Epithelial cell of esophagus (primary cell): ENCODE measurements around the gene LY6G6C.
A peak's percentile ranks its signal among the peaks of the same experiment; 100 is the strongest.

Experiments used
- DNase-seq: peaks from one replicate; pipeline ENCODE4 v3.0.0; 2010; ENCODE audit warnings: low read depth
- H3K4me3 ChIP-seq: 2 replicates; pipeline ENCODE4 v1.5.1; 2011; ENCODE audit warnings: mild to moderate bottlenecking, low read length, control low read depth
- TF ChIP-seq, protein P1 (sequence below): IDR thresholded peaks from 2 replicates; pipeline ENCODE4 v1.5.1; 2011; ENCODE audit warnings: low read depth, mild to moderate bottlenecking, low read length, control low read depth, inconsistent platforms; ENCODE audit not compliant: insufficient read depth; ENCODE audit errors: missing control alignments

LY6G6C gene

DNA sequence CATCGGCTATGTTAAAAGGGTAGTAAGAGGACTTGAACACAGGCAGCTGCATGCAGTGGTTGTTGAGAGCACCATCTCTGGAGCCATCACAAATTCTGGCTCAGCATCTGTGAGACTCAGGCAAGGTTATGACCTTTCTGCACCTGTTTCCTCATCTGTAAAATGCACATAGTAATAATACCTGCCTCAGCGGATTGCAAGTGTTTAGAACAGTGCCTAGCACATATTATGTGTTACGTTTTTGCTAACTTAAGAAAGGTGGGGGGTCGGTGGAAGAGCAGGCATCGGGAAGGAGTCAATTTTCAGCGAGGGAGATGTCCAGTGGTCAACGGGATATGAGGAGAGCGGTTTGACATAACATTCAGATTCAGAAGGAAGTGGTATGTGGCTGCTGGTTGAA, 43.6 kb downstream of the LY6G6C start:
- DNase-seq, result no peak
- TF ChIP-seq, protein P1, sequence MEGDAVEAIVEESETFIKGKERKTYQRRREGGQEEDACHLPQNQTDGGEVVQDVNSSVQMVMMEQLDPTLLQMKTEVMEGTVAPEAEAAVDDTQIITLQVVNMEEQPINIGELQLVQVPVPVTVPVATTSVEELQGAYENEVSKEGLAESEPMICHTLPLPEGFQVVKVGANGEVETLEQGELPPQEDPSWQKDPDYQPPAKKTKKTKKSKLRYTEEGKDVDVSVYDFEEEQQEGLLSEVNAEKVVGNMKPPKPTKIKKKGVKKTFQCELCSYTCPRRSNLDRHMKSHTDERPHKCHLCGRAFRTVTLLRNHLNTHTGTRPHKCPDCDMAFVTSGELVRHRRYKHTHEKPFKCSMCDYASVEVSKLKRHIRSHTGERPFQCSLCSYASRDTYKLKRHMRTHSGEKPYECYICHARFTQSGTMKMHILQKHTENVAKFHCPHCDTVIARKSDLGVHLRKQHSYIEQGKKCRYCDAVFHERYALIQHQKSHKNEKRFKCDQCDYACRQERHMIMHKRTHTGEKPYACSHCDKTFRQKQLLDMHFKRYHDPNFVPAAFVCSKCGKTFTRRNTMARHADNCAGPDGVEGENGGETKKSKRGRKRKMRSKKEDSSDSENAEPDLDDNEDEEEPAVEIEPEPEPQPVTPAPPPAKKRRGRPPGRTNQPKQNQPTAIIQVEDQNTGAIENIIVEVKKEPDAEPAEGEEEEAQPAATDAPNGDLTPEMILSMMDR, result no peak
- H3K4me3 ChIP-seq, result no peak overlapping the region

DNA sequence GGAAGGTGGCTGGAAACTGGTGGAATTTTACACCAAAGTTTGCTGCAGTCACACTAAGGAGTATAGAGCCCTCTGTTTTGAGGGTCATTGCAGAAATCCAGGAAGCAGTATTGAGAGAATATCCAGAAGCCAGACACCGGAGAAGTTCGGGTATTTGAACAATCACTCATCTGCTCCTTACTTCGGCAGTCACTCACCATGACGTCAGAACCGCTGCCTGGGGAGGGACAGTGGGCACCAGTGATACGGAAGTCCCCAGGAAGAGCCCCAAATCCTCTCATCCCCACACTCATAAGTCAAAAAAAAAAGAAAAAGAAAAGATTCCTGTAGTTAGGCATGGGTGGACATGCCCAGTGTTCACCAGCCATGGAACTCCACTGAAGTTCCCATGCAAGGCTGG, 44.6 kb downstream of the LY6G6C start:
- TF ChIP-seq, protein P1, result no peak
- H3K4me3 ChIP-seq, result no peak overlapping the region
- peak; percentile 38 for DNase-seq

DNA sequence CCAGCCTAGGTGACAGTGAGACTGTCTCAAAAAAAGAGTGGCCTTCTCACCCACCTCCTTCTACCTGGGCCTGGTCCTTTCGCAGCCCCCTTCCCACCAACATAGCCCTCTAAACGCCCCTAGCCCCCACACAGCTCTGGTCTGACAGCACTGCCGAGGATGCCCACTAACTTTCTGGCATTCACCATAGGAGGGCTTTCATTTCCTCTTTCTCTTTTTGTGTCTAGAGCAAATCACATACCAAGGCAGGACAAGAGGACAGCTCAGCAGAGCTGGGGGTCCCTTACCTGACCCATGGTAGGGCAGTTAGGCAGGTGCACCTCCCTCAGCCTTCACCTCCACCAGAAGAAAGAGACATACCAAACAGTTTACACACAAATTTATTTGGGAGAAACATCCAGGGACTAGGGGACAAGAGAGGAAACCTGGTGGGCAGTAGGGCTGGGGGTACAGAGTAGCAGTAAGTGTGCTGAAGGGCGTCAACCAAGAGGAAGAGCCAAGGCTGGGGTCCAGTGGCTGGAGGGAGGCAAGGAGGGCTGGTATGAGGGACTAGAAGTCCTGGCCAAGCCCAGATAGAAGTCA, 45.1 kb downstream of the LY6G6C start:
- H3K4me3 ChIP-seq, result no peak overlapping the region
- DNase-seq, result no peak
- TF ChIP-seq, protein P1, result no peak

DNA sequence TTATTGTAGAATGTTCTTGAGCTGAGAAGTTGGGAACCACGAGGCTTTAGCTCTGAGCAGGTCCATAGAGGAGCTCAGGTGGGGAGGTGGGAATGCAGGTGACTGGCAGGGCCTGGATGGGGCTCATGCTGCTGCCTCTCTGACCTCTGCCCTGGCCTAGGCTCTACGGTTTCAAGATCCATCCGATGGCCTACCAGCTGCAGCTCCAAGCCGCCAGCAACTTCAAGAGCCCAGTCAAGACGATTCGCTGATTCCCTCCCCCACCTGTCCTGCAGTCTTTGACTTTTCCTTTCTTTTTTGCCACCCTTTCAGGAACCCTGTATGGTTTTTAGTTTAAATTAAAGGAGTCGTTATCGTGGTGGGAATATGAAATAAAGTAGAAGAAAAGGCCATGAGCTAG, 51.9 kb downstream of the LY6G6C start, which contains the start of gene LY6G5B:
Gene LY6G5B, plus strand, starts transcription at position 301 of the 400 bp plus-strand sequence. CDS start 975 bp downstream, outside the sequence.
- H3K4me3 ChIP-seq, result no peak within 1 kb of the TSS
- TF ChIP-seq, protein P1, result no peak
- DNase-seq, result no peak
